Suprapubic skin (tissue), 4 donors: ENCODE results near the gene IMMT. TPM values are rescaled to one million over a fixed set of nuclear protein-coding genes. Genes with fewer than 3 reads are reported as not detected.

Experiments
- DNase-seq, 2 donors: peaks; one replicate each; pipeline ENCODE4 v3.0.0-alpha.2; 2019; ENCODE audit warnings: low spot score in 2 of 2
- H3K27ac ChIP-seq: fragments of 200-600 bp; sonication (generic); one replicate; pipeline ENCODE4 v1.5.1; 2019
- H3K27me3 ChIP-seq: fragments of 200-600 bp; sonication (generic); one replicate; pipeline ENCODE4 v1.5.1; 2019
- H3K36me3 ChIP-seq: fragments of 200-600 bp; sonication (generic); one replicate; pipeline ENCODE4 v1.5.1; 2019
- H3K4me1 ChIP-seq: fragments of 200-600 bp; sonication (generic); one replicate; pipeline ENCODE4 v1.5.1; 2019
- H3K4me3 ChIP-seq: fragments of 200-600 bp; sonication (generic); one replicate; pipeline ENCODE4 v1.5.1; 2019; ENCODE audit warnings: mild to moderate bottlenecking
- H3K9me3 ChIP-seq: fragments of 200-600 bp; sonication (generic); one replicate; pipeline ENCODE4 v1.5.1; 2019
- CTCF ChIP-seq, 2 donors: fragments of 200-600 bp in 1 of 2; fragments of 450-650 bp in 1 of 2; sonication (generic) in 1 of 2; IDR thresholded peaks; one replicate each; pipeline ENCODE4 v1.5.1; 2016 to 2019; ENCODE audit warnings: antibody characterized with exemption in 2 of 2, mild to moderate bottlenecking in 1 of 2, moderate library complexity in 1 of 2
- EP300 ChIP-seq: sonication (generic); formaldehyde crosslinking; IDR thresholded peaks from one replicate; pipeline ENCODE4 v1.6.1; 2017; ENCODE audit warnings: antibody characterized with exemption
- POLR2A ChIP-seq, 2 donors: fragments of 450-650 bp; IDR thresholded peaks; one replicate each; pipeline ENCODE4 v1.6.1; 2017; ENCODE audit warnings: antibody characterized with exemption in 2 of 2, mild to moderate bottlenecking in 2 of 2, moderate library complexity in 2 of 2
- POLR2AphosphoS5 ChIP-seq, 3 donors: sonication (generic); formaldehyde crosslinking; IDR thresholded peaks; one replicate each; pipeline ENCODE4 v1.6.1; 2017; ENCODE audit warnings: antibody characterized with exemption in 3 of 3
- WGBS: methylation state at CpG from one replicate; pipeline ENCODE4 v1.1.5; 2018; 5-methylcytosine and 5-hydroxymethylcytosine counted together
- total RNA-seq, 4 donors: library from RNA; depleted of rRNA; stranded (reverse); fragments of >200 nt; gene quantifications; one replicate each; pipeline ENCODE4 v1.1.0, GENCODE V29; 2016

Gene IMMT
- total RNA-seq, 4 donors from 2014 or later, result 39.5 to 73.2 (median 46.7) TPM

GRCh38 chr2:86226636-86227520 is 31.6 kb upstream of the IMMT start:
- Histone ChIP-seq H3K4me1 (peaks cover 39% of the 10 kb centered on the region), H3K36me3 (no peaks in the 10 kb centered on the region), H3K27me3 (no peaks in the 10 kb centered on the region), H3K9me3 (no peaks in the 10 kb centered on the region), H3K27ac (no peak overlapping the region), H3K4me3 (no peak overlapping the region)
- TF ChIP-seq EP300, result no peak
- no peak for TF ChIP-seq POLR2A (IDR thresholded peaks at IDR 0.05)
- TF ChIP-seq CTCF (IDR thresholded peaks at IDR 0.05), result no peak
- TF ChIP-seq POLR2AphosphoS5 (IDR thresholded peaks at IDR 0.05), result no peak
- 98% methylated on average over 9 of the region's 9 CpGs for WGBS
- no peak for DNase-seq

DNA sequence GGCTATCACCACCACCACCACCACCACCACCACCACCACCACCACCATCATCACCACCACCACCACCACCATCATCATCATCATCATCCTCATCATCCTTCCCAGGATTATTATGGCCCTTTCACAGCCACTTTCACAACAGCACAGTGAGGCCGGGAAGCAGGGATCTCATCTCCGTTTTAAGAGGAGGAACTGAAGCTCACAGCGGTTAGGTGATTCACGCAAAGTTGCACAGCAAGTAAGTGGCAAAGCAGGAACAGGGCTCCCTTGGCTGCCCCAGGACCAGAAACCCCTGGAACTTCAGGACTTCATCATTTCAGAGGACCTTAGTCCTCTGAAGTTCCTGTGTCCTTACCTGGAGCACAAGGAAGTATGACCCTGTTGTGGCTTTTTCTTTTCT is 30.8 kb upstream of the IMMT start:
- Histone ChIP-seq H3K4me3 (no peak overlapping the region), H3K36me3 (no peaks in the 10 kb centered on the region), H3K27ac (no peak overlapping the region), H3K27me3 (no peaks in the 10 kb centered on the region), H3K9me3 (no peaks in the 10 kb centered on the region), H3K4me1 (peaks cover 39% of the 10 kb centered on the region)
- no peak for DNase-seq
- TF ChIP-seq EP300, result no peak
- TF ChIP-seq POLR2A (IDR thresholded peaks at IDR 0.05), result no peak
- TF ChIP-seq POLR2AphosphoS5 (IDR thresholded peaks at IDR 0.05), result no peak
- WGBS, result 74% methylated on average over 4 of the region's 4 CpGs

GRCh38 chr2:86225581-86225980 is 30.3 kb upstream of the IMMT start:
- Histone ChIP-seq H3K4me1 (peaks cover 39% of the 10 kb centered on the region), H3K27me3 (no peaks in the 10 kb centered on the region), H3K27ac (peak overlapping the region; percentile 56), H3K9me3 (no peaks in the 10 kb centered on the region), H3K4me3 (no peak overlapping the region), H3K36me3 (no peaks in the 10 kb centered on the region)
- WGBS, result 42% methylated on average over 5 of the region's 6 CpGs
- no peak for TF ChIP-seq POLR2A (IDR thresholded peaks at IDR 0.05)
- no peak for DNase-seq

- Histone ChIP-seq H3K4me1 (peaks cover 39% of the 10 kb centered on the region), H3K27me3 (no peaks in the 10 kb centered on the region), H3K4me3 (no peak overlapping the region), H3K9me3 (no peaks in the 10 kb centered on the region), H3K27ac (peak overlapping the region; percentile 56), H3K36me3 (no peaks in the 10 kb centered on the region)
- DNase-seq, result no peak
- no peak for TF ChIP-seq EP300
- TF ChIP-seq POLR2A (IDR thresholded peaks at IDR 0.05), result no peak
- no peak for TF ChIP-seq CTCF (IDR thresholded peaks at IDR 0.05)
- TF ChIP-seq POLR2AphosphoS5 (IDR thresholded peaks at IDR 0.05), result no peak
- 72% methylated on average over 8 of the region's 9 CpGs for WGBS
Observed at GRCh38 chr2:86224645-86225355, 29.5 kb upstream of the IMMT start.

DNA sequence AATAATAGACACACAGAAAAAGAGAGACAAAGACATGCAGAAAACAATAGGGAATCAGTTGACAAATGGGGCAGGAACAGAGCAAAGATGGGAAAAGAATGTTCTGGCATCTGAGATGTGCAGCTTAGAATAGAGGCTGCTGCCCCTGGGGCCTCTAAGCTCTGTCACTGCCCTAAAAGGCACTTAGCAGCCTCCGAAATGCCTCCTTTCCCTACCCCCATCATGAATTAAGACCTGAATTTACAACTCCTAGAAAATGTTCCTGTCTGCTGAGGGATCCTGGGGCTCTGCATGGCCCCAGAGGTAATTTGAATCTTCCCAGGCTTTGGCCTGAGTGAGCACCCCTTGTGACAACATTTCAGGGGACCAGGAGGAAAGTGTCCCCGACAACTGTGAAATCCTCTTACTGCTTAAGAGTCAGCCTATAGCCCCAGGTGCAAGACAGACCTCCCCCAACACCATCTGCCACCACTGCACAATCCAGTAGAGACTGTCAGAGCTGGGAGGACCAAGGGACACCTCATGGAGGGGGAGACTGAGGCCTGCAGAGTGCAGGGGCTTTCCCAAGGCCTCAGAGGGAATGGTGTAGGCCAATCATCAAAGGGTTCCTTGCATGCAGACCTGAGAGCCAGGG is 28.8 kb upstream of the IMMT start:
- 96% methylated on average over 2 of the region's 2 CpGs for WGBS
- H3K27ac ChIP-seq, result no peak overlapping the region

More for the DNA sequence above, 28.8 kb upstream of the IMMT start:
- no peak for DNase-seq
- Histone ChIP-seq H3K27me3 (no peaks in the 10 kb centered on the region), H3K36me3 (no peaks in the 10 kb centered on the region), H3K4me3 (no peak overlapping the region), H3K9me3 (no peaks in the 10 kb centered on the region), H3K4me1 (peaks cover 39% of the 10 kb centered on the region)
- no peak for TF ChIP-seq CTCF (IDR thresholded peaks at IDR 0.05)
